Retinal pigment epithelial cell (primary cell): Measurements from ENCODE around the gene ARHGAP12.

ENCODE experiments used
- DNase-seq: peaks from one replicate; pipeline ENCODE4 v3.0.0-alpha.2; 2010; ENCODE audit warnings: low read depth
- H3K4me3 ChIP-seq: 2 replicates; pipeline ENCODE4 v1.5.1; 2011; ENCODE audit warnings: mild to moderate bottlenecking, low read length, control low read depth, moderate library complexity
- TF ChIP-seq, protein P1 (sequence below): conservative IDR thresholded peaks from 2 replicates; pipeline ENCODE4 v1.5.1; 2011; ENCODE audit warnings: low read depth, low read length, control low read depth, inconsistent platforms

Gene ARHGAP12

DNA sequence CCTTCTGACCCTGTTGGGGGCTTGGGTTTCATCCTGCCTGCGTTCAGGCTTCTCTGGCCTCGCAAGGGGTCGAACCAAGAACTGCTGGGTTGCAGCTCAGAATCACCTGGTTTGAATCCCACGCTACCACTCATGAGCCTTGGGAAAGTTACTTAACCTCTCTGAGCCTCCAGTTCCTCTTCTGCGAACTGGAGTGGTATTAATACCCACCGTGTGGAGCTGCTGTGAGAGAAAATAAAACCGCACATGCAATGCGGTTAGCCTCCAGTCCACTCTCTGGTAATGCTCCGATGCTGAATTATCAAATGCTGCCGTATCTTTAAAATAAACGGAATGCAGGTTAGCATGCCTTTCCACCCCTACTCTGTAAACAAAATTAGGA lies 171.9 kb downstream of the ARHGAP12 start:
- H3K4me3 ChIP-seq, result no peak overlapping the region
- no peak for DNase-seq
- TF ChIP-seq, protein P1, sequence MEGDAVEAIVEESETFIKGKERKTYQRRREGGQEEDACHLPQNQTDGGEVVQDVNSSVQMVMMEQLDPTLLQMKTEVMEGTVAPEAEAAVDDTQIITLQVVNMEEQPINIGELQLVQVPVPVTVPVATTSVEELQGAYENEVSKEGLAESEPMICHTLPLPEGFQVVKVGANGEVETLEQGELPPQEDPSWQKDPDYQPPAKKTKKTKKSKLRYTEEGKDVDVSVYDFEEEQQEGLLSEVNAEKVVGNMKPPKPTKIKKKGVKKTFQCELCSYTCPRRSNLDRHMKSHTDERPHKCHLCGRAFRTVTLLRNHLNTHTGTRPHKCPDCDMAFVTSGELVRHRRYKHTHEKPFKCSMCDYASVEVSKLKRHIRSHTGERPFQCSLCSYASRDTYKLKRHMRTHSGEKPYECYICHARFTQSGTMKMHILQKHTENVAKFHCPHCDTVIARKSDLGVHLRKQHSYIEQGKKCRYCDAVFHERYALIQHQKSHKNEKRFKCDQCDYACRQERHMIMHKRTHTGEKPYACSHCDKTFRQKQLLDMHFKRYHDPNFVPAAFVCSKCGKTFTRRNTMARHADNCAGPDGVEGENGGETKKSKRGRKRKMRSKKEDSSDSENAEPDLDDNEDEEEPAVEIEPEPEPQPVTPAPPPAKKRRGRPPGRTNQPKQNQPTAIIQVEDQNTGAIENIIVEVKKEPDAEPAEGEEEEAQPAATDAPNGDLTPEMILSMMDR, result no peak

DNA sequence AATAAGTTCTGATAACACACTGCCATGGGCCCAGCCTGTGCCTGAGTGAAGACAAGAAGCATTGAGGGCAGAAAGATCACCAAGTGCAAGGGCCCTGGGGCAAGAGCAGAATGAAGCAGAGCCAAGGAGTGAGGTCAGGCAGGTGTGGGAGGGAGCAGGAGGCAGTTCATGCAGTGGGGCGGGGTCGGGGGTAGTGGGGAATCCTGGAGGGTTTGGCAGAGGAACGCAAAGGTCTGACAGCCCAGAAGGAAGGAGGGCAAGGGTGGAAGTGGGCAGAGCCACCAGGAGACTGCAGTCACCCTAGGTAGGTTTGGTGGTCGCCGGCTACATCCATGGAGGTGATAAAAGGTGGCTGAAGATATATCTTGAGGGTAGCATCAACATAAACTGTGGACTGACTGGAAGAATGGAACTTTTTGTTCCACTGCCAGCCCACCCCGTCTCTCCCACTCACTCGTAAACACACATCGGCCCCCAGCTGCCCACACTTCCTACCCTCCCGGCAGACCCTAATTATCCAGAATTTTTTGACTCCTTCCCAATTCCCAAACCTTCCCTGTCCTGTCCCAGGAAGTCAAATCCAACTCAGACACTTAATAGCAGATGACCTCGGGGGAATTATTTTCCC lies 172.4 kb downstream of the ARHGAP12 start:
- TF ChIP-seq, protein P1, result no peak
- DNase-seq, result no peak
- H3K4me3 ChIP-seq, result no peak overlapping the region
